Uterus (tissue), 2 donors: ENCODE measurements around the gene RANBP17.

Experiments used
- CTCF ChIP-seq, 4 experiments: fragments of 200-600 bp in 2 of 4; fragments of 450-650 bp in 2 of 4; sonication (generic) in 2 of 4; IDR thresholded peaks; one replicate each; pipeline ENCODE4 v1.5.1; 2016 to 2019; ENCODE audit warnings: antibody characterized with exemption in 4 of 4, mild to moderate bottlenecking in 2 of 4, moderate library complexity in 1 of 4
- POLR2A ChIP-seq, 2 donors: fragments of 450-650 bp; IDR thresholded peaks; one replicate each; pipeline ENCODE4 v1.6.1; 2016; ENCODE audit warnings: antibody characterized with exemption in 2 of 2, mild to moderate bottlenecking in 1 of 2, moderate library complexity in 1 of 2

- TF ChIP-seq CTCF (IDR thresholded peaks at IDR 0.05), result no peak
- TF ChIP-seq POLR2A (IDR thresholded peaks at IDR 0.05), result no peak
These were observed 15.4 kb upstream of the RANBP17 start for GRCh38 chr5:170846416-170846815.
